Measurements from ENCODE around the gene NIPBL. TPM values are rescaled to one million over a fixed set of nuclear protein-coding genes. Genes with fewer than 3 reads are reported as not detected.

NIPBL gene
- total and polyA plus RNA-seq, 2 of the 13 experiments (the other 11 are each of a cell fraction or from before 2014, with no cell fraction given): 12.3 to 32.3 TPM

- TF ChIP-seq EEA1 (CRISPR knock-in tag; IDR thresholded peaks at IDR 0.05; ENCODE audit: borderline replicate concordance) (no peak), NKX3-1 (CRISPR knock-in tag; IDR thresholded peaks at IDR 0.05) (no peak), NFKBIZ (CRISPR knock-in tag; IDR thresholded peaks at IDR 0.05) (no peak), PAXIP1 (CRISPR knock-in tag; conservative IDR thresholded peaks at IDR 0.05) (0 out of 2 replicates have a peak, but pooled peaks have one; percentile 12), PHF21A (CRISPR knock-in tag; IDR thresholded peaks at IDR 0.05) (no peak), ASH2L (IDR thresholded peaks at IDR 0.05; ENCODE audit: insufficient read length, low read depth, low read length) (no peak), FOXK1 (CRISPR knock-in tag; IDR thresholded peaks at IDR 0.05; ENCODE audit: borderline replicate concordance, low read depth) (no peak), MZF1 (CRISPR knock-in tag; IDR thresholded peaks at IDR 0.05; ENCODE audit: borderline replicate concordance) (no peak), ZNF317 (CRISPR knock-in tag; IDR thresholded peaks at IDR 0.05) (no peak), HNRNPLL (IDR thresholded peaks at IDR 0.05; ENCODE audit: low read depth, low read length, poor library complexity, severe bottlenecking) (no peak), HOXD1 (CRISPR knock-in tag; IDR thresholded peaks at IDR 0.05) (no peak), PAF1 (CRISPR knock-in tag; IDR thresholded peaks at IDR 0.05) (no peak), ZNF564 (CRISPR knock-in tag; IDR thresholded peaks at IDR 0.05) (no peak), TGIF2 (CRISPR knock-in tag; IDR thresholded peaks at IDR 0.05) (no peak), FOXJ3 (CRISPR knock-in tag; IDR thresholded peaks at IDR 0.05; ENCODE audit: borderline replicate concordance) (0 out of 2 replicates have a peak, but pooled peaks have one; percentile 33), ZC3H4 (CRISPR knock-in tag; IDR thresholded peaks at IDR 0.05; ENCODE audit: borderline replicate concordance) (no peak), ZNF407 (CRISPR knock-in tag; IDR thresholded peaks at IDR 0.05; ENCODE audit: not compliant biosample characterization) (no peak)
These were observed 210.1 kb downstream of the NIPBL start (continued) for GRCh38 chr5:37086466-37087173.

All from HepG2 (cell line).